Measurements from ENCODE around the gene A1BG.
"Not testable (repeated sequence)": the region's sequence is repeated elsewhere in the genome, so short reads cannot be mapped to it uniquely, and the experiment has no call there.

The A1BG gene

DNA sequence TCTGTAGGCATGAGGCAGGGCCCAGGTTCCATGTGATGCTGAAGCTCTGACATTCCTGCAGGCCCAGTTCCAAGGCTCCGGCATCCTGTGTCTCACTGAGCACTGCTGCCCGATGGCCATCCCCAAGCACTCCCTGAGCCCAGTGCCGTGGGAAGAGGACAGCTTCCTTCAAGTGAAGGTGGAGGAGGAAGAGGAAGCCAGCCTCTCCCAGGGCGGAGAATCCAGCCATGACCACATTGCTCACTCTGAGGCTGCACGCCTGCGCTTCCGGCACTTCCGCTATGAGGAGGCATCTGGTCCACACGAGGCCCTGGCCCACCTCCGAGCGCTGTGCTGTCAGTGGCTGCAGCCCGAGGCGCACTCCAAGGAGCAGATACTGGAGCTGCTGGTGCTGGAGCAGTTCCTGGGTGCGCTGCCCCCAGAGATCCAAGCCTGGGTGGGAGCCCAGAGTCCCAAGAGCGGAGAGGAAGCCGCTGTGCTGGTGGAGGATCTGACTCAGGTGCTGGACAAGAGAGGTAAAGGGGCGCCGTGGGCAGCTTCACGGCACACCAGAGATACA is 18.5 kb downstream of the A1BG start:
- DNase-seq (ENCODE audit: low read depth in 2 of 2), result no peak

DNA sequence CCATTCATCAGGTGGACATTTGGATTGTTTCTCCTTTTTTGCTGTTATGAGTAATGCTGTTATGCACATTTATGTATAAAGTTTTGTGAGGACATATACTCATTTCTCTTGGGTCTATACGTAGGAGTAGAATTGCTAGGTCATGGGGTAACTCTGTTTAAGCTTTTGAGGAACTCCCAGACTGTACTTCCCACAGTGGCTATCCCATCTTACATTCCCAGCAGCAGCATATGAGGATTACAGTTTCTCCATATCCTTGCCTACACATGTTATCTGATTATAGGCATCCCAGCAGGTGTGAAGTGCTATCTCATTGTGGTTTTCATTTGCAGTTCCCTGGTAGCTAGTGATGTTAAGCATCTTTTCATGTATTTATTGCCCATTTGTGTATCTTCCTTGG is 20.6 kb downstream of the A1BG start:
- no peak for DNase-seq (ENCODE audit: low read depth in 2 of 2)

- no peak for DNase-seq (ENCODE audit: low read depth in 2 of 2)
These were observed 22.8 kb downstream of the A1BG start for GRCh38 chr19:58330458-58330857.

- no peak for DNase-seq (ENCODE audit: low read depth in 2 of 2)
These were observed 24.3 kb downstream of the A1BG start for GRCh38 chr19:58328999-58329398.

DNA sequence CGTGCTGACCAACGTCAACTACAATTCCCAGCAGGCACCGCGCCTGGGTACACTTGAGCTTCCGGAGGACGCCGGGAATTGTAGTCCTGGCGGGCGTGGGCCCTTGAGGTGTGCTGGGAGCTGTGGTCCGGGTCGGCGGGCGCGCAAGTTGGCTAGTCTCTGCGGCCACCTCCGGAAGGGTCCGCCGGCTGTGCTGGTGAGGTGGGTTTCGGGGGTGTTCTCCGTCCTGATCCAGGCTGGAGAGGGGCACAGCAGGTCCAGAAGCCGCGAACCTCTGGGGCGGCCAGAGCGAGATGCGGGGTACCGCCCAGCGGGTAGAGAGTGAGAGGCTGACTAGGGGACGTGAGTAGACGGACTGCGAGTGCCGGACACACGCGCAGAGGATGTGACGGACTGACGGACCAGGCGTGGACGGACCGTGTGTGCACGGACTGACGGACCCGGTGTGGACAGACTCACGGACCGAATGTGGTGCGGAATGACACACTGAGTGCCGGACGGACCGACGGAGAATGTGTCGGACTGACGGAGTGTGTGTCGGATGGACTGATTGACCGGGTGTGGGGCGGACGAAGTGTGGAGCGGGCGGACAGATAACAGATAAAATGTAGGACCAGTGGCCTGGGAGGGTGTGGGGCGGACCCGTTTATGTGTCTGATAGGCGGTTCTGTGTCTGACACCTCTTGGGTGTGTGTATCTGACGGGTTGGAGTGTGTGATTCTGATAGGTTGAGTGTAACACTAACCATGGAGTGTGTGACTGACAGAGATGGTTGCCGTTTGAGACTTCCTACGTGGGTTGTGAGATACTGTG is 26.2 kb downstream of the A1BG start, which contains the start of gene ZSCAN22:
TSS of gene ZSCAN22 (plus strand) at position 81 of the 813 bp plus-strand sequence. CDS start 7,809 bp downstream, outside the sequence.
- peak; percentile 76 to 81 for DNase-seq (ENCODE audit: low read depth in 2 of 2)

DNA sequence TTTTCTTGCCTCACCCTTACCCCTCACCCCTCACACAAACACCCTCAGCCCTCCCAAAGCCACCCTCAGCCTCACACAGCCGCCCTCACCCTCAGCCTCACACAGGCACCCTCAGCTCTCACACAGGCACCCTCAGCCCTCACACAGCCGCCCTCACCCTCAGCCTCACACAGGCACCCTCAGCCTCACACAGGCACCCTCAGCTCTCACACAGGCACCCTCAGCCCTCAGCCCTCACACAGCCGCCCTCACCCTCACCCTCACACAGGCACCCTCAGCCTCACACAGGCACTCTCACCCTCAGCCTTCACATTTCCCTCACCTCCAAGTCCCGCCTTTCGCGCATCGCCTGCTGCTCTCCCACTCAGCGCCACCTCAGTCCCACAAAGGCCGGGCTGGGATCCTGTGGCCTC is 26.8 kb downstream of the A1BG start:
- DNase-seq (ENCODE audit: low read depth in 2 of 2), result no peak

DNA sequence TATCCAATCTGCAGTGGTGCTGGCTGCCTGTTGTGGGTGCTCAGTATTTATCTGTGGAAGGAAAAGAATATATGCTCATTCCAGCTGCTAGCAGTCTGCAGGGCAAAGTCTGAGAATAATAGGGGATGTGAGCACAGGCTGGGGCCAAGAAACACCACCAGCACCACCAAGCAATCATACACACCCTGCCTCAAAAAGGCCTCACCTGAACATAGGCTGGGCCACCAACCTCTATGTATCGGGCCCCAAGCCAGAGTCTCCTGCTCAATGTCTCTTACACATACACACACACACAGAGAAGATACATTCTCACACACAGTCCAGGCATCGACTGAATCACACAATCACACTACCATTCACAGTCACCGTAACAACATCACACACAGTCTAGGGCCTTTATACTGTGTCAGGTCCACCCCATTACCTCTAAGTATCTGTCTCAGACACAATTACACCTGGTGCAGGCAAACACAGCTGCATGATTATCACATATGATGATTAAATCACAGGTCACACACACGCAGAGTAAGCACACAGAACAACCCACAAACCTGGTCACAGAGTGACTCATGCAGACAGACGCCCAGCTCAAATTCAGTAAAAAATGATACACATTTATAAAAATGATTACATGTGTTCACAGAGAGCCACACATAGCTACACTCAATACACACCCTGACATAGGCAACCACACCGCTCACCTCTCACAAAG is 27.8 kb downstream of the A1BG start:
- no peak for DNase-seq (ENCODE audit: low read depth in 2 of 2)

GRCh38 chr19:58319241-58319640 is 34.1 kb downstream of the A1BG start:
- no peak for DNase-seq (ENCODE audit: low read depth in 2 of 2)

DNA sequence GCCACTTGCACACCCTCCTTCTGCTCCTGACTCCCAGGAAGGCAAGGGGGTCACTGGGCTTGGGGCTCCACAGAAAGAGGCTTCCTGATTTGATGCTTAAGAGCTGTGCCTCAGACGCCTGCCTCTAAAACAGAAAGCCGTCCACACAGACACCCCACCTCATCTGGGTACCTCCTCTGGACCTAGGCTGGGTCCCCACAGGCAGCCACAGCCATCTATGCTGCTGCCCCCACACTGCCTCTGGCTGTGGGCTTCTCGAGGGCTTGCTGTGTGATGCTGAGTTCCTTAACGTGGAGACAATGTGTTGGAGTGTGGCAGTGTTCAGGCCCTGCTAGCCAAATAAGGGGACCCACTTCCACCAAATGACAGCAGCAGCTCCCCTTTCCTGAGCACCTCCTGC is 35.0 kb downstream of the A1BG start:
- DNase-seq (ENCODE audit: low read depth in 2 of 2), result no peak

- DNase-seq (ENCODE audit: low read depth in 2 of 2), result no peak
These were observed 35.7 kb downstream of the A1BG start for GRCh38 chr19:58317476-58318072.

DNA sequence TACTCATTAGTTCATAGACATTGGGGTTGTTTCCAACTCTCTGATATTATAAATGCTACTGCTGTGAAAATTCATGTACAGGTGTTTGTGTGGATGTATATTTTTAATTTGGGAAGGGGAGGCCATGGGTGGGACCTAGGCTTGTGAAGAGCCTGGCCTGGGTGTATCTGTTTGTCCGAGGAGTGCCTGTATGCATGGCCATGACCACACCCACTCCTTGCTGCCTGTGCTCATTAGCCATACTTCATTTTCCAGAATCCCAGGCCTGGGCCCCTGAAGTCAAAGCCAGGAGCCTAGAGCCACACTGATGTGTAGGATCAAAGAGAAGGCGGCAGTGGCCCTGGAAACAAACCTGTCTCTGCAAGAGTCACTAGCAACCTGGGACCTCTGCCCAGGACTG is 37.7 kb downstream of the A1BG start:
- DNase-seq (ENCODE audit: low read depth in 2 of 2), result no peak

- no peak for DNase-seq (ENCODE audit: low read depth in 2 of 2)
These were observed 41.9 kb downstream of the A1BG start for GRCh38 chr19:58311345-58311865.

GRCh38 chr19:58310685-58311084 is 42.6 kb downstream of the A1BG start:
- not testable (repeated sequence) for DNase-seq (ENCODE audit: low read depth in 2 of 2)

DNA sequence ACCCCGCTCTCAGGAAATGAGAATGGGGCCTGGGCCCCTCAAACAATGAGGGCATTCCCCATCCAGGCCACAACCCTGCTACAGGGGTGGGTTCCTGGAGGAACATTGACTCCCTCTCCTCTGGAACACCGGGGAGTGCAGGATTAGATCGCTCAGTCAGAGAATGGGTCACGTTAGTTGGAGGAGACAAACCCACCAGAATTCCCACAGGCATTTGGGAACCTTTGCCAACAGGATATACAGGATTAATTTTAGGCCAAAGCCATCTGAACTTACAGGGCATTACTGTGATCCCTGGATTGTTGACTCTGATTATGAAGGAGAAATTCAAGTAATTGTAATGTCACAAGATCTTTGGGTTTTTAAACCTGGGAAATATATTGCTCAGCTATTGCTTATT is 45.6 kb downstream of the A1BG start:
- DNase-seq (ENCODE audit: low read depth in 2 of 2), result no peak

DNA sequence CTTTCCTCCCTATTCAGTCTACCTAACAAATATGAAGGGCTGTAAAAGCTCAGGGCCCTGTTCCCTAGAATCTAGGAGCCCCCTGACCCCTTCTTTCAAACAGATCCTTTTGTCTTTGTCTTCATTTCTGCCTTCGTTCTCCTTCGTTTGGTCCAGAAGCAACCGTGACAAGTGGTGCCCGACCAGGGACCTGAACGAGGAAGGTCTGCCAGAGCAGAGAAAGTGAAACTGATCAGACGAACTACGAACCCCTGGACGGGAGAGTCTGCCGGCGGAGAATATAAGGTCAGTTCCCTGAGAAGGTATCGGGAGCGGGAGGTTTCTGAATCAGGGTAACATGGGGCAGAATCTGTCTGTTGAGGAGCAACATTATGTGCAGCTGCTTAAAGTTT is 47.4 kb downstream of the A1BG start:
- no peak for DNase-seq (ENCODE audit: low read depth in 2 of 2)

- peak; percentile 89 to 91 for DNase-seq (ENCODE audit: low read depth in 2 of 2)
These were observed 48.0 kb downstream of the A1BG start, which contains the start of gene ERVK3-1 for GRCh38 chr19:58305065-58305931. ERVK3-1 (plus strand) TSS chr19:58305377; CDS start chr19:58312169, 6,792 bp downstream.

GRCh38 chr19:58304748-58305064 is 48.6 kb downstream of the A1BG start:
- no peak for DNase-seq (ENCODE audit: low read depth in 2 of 2)

DNA sequence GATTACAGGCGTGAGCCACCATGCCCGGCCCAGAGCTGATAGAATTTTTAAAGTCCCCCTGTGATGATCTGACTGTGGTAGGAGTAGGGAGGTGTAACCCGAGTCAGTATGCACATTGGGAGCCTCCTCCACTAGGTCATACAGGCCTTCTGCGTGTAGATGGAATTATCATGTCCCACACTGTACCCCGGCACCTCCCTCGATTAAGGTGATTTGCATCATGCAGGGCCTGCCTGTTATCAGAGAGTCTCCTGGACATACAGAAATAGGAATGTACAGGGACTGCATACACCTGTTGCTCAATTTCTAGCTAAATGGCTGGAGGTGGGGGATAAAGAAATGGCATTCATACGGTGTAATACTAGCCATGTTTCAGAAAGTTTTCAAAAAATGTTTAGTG is 49.0 kb downstream of the A1BG start:
- DNase-seq (ENCODE audit: low read depth in 2 of 2), result no peak

GRCh38 chr19:58300620-58301019 is 52.7 kb downstream of the A1BG start:
- no peak for DNase-seq (ENCODE audit: low read depth in 2 of 2)

GRCh38 chr19:58296104-58296503 is 57.2 kb downstream of the A1BG start:
- no peak for DNase-seq (ENCODE audit: low read depth in 2 of 2)

Data from stimulated activated CD8-positive, alpha-beta memory T cell treated with anti-CD3 and anti-CD28 coated beads, Interleukin-15, amount 100 ng/mL, for 4 hours (primary cell).